ENCODE results near the gene SLF1.
"Not testable (repeated sequence)": the region's sequence is repeated elsewhere in the genome, so short reads cannot be mapped to it uniquely, and the experiment has no call there.

The SLF1 gene

GRCh38 chr5:94618493-94619328 lies at the start of gene SLF1, which contains the start of gene KIAA0825:
Gene SLF1, plus strand, starts transcription at chr5:94618669. Its CDS starts 10,142 bp downstream, at chr5:94628811.
Gene KIAA0825, minus strand, starts transcription at chr5:94618604. Its CDS starts 81,478 bp downstream, at chr5:94537126.
- Mint-ChIP-seq H3K27me3 (ENCODE audit: low read depth) (no peaks in the 10 kb centered on the region), H3K4me3 (peak within 1 kb of the TSS; percentile 89 to 98 (median 96)), H3K4me1 (peaks cover 38% of the 10 kb centered on the region), H3K27ac (peak within 1 kb of the TSS; percentile 86 to 98 (median 87)), H3K9me3 (no peaks in the 10 kb centered on the region), H3K36me3 (ENCODE audit: low read depth) (no peaks in the 10 kb centered on the region)
- TF ChIP-seq CTCF (IDR thresholded peaks at IDR 0.05; ENCODE audit: unreplicated experiment in 3 of 3), result no peak

GRCh38 chr5:94571415-94571814 lies 47.1 kb upstream of the SLF1 start:
- Mint-ChIP-seq H3K4me1 (no peaks in the 10 kb centered on the region), H3K9me3 (no peaks in the 10 kb centered on the region), H3K27me3 (ENCODE audit: low read depth) (no peaks in the 10 kb centered on the region), H3K4me3 (no peak overlapping the region), H3K27ac (no peak overlapping the region), H3K36me3 (ENCODE audit: low read depth) (no peaks in the 10 kb centered on the region)
- no peak for TF ChIP-seq CTCF (IDR thresholded peaks at IDR 0.05; ENCODE audit: unreplicated experiment in 3 of 3)

- H3K27me3 Mint-ChIP-seq (ENCODE audit: low read depth); H3K9me3 Mint-ChIP-seq; H3K36me3 Mint-ChIP-seq (ENCODE audit: low read depth); H3K27ac Mint-ChIP-seq; H3K4me3 Mint-ChIP-seq; H3K4me1 Mint-ChIP-seq: not testable (repeated sequence)
Observed at GRCh38 chr5:94573349-94573748, 45.1 kb upstream of the SLF1 start.

GRCh38 chr5:94575196-94575595 lies 43.3 kb upstream of the SLF1 start:
- Mint-ChIP-seq H3K27me3 (ENCODE audit: low read depth) (no peaks in the 10 kb centered on the region), H3K36me3 (ENCODE audit: low read depth) (no peaks in the 10 kb centered on the region), H3K27ac (no peak overlapping the region), H3K4me1 (no peaks in the 10 kb centered on the region), H3K9me3 (no peaks in the 10 kb centered on the region), H3K4me3 (no peak overlapping the region)
- TF ChIP-seq CTCF (IDR thresholded peaks at IDR 0.05; ENCODE audit: unreplicated experiment in 3 of 3), result no peak

- no peak overlapping the region for H3K4me3 Mint-ChIP-seq
- H3K36me3 Mint-ChIP-seq (ENCODE audit: low read depth), result peaks cover 5% of the 10 kb centered on the region
- H3K27me3 Mint-ChIP-seq (ENCODE audit: low read depth), result no peaks in the 10 kb centered on the region
- TF ChIP-seq CTCF (IDR thresholded peaks at IDR 0.05; ENCODE audit: unreplicated experiment in 3 of 3), result no peak
- no peaks in the 10 kb centered on the region for H3K4me1 Mint-ChIP-seq
- no peaks in the 10 kb centered on the region for H3K9me3 Mint-ChIP-seq
- H3K27ac Mint-ChIP-seq, result no peak overlapping the region
Observed at GRCh38 chr5:94577466-94578245, 40.8 kb upstream of the SLF1 start.

GRCh38 chr5:94595281-94595840 lies 23.1 kb upstream of the SLF1 start:
- Mint-ChIP-seq H3K4me1 (no peaks in the 10 kb centered on the region), H3K36me3 (ENCODE audit: low read depth) (no peaks in the 10 kb centered on the region), H3K9me3 (no peaks in the 10 kb centered on the region), H3K27ac (no peak overlapping the region), H3K27me3 (ENCODE audit: low read depth) (no peaks in the 10 kb centered on the region), H3K4me3 (no peak overlapping the region)
- no peak for TF ChIP-seq CTCF (IDR thresholded peaks at IDR 0.05; ENCODE audit: unreplicated experiment in 3 of 3)
